Amniotic stem cell (primary cell): ENCODE results near the gene PTMS.

Source experiments
- DNase-seq: peaks from one replicate; lab custom pipeline; 2025; lab: John Stamatoyannopoulos, UW

PTMS gene

GRCh38 chr12:6788972-6789924 is 23.1 kb downstream of the PTMS start, which contains the start of gene CD4:
TSS of gene CD4 (plus strand) at chr12:6789528. CDS start at chr12:6800139, 10,611 bp downstream.
- DNase-seq: no peak

GRCh38 chr12:6790496-6791150 is 24.5 kb downstream of the PTMS start:
- DNase-seq: no peak

GRCh38 chr12:6791931-6792520 is 25.9 kb downstream of the PTMS start:
- DNase-seq: no peak

- DNase-seq: no peak
Measured at GRCh38 chr12:6792522-6793201, 26.5 kb downstream of the PTMS start.

- DNase-seq: no peak
Measured at GRCh38 chr12:6795088-6795487, 28.9 kb downstream of the PTMS start.

GRCh38 chr12:6796576-6796975 is 30.4 kb downstream of the PTMS start:
- DNase-seq: no peak

GRCh38 chr12:6799147-6799546 is 33.0 kb downstream of the PTMS start:
- DNase-seq: no peak

GRCh38 chr12:6807170-6807569 is 41.0 kb downstream of the PTMS start:
- DNase-seq: no peak

- no peak for DNase-seq
Measured at GRCh38 chr12:6809056-6809455, 42.9 kb downstream of the PTMS start.

GRCh38 chr12:6810758-6811157 is 44.6 kb downstream of the PTMS start:
- no peak for DNase-seq

GRCh38 chr12:6813363-6813762 is 47.2 kb downstream of the PTMS start:
- no peak for DNase-seq

- DNase-seq: no peak
Measured at GRCh38 chr12:6816598-6816997, 50.4 kb downstream of the PTMS start.

GRCh38 chr12:6817098-6817497 is 50.9 kb downstream of the PTMS start:
- DNase-seq: no peak

- DNase-seq: no peak
Measured at GRCh38 chr12:6817662-6818157, 51.5 kb downstream of the PTMS start.

- no peak for DNase-seq
Measured at GRCh38 chr12:6818222-6818621, 52.1 kb downstream of the PTMS start.

- no peak for DNase-seq
Measured at GRCh38 chr12:6818645-6819044, 52.5 kb downstream of the PTMS start.

- DNase-seq: no peak
Measured at GRCh38 chr12:6819106-6820030, 53.2 kb downstream of the PTMS start.

- no peak for DNase-seq
Measured at GRCh38 chr12:6820166-6820565, 54.0 kb downstream of the PTMS start.
